Placental epithelial cell (primary cell): ENCODE data around the gene DMAC2L. TPM values are rescaled to one million over a fixed set of nuclear protein-coding genes. Genes with fewer than 3 reads are reported as not detected.
A peak's percentile ranks its signal among the peaks of the same experiment; 100 is the strongest.

Experiments
- small RNA-seq: library from RNA; depleted of rRNA; stranded (forward); fragments of <200 nt; gene quantifications from one replicate; pipeline ENCODE3, GENCODE V24; 2012
- total RNA-seq: library from RNA; depleted of rRNA; stranded (reverse); fragments of >200 nt; gene quantifications from 2 replicates; pipeline ENCODE4 v1.2.3, GENCODE V29; 2012

Gene DMAC2L
- 4.0 and 7.9 TPM in 2 replicates for total RNA-seq

GRCh38 chr14:50311972-50312733, at the start of gene DMAC2L, which contains the start of gene L2HGDH:
Gene DMAC2L, plus strand, starts transcription at chr14:50312324. Its CDS starts 9,164 bp downstream, at chr14:50321488.
Gene L2HGDH, minus strand, starts transcription at chr14:50312229. Its CDS starts 79 bp downstream, at chr14:50312150.

Small RNA genes lying within 50 kb of the gene (small RNA-seq; reads per million reads assigned to genes)
- gene MIR4504, result 1.7 reads per million, percentile 74 among the genes with 10 or more reads in this experiment

Other genes starting within 250 kb of the DMAC2L start
- gene VCPKMT, start 195.8 kb upstream of the DMAC2L start, total RNA-seq, result 7.4 and 7.9 TPM in 2 replicates
- 32.1 and 42.0 TPM in 2 replicates for gene SOS2, start 80.7 kb upstream of the DMAC2L start, total RNA-seq
- 4.7 and 5.6 TPM in 2 replicates for gene L2HGDH, start 95 bp upstream of the DMAC2L start, total RNA-seq
- gene CDKL1, start 84.6 kb downstream of the DMAC2L start, total RNA-seq, result 1.2 and 1.6 TPM in 2 replicates
- gene MAP4K5, start 220.2 kb downstream of the DMAC2L start, total RNA-seq, result 48.7 and 70.4 TPM in 2 replicates
- 5.9 and 6.0 TPM in 2 replicates for gene ATL1, start 247.8 kb downstream of the DMAC2L start, total RNA-seq